Measurements from ENCODE around the gene HSD17B14.

DNA sequence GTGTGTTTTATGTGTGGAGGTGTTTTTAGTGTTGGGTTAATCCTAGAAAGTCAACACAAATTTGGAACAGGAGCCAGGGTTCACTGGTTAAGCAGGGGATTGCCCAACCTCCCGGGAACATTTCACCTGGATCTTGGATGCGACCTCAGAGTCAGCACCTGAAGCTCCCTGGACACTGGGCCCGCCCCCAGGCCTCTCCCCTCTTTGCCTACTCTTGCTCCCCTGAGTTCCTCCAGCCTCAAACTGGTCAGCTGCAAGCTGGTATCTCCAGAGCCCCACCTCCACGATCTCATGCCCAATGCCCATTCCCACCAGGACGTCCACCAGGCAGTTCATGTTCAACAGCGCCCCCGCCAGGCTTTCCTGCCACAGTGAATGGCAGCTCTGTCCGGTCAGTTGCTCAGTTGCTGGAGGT, 9.7 kb downstream of the HSD17B14 start:
- TF ChIP-seq, protein P1, sequence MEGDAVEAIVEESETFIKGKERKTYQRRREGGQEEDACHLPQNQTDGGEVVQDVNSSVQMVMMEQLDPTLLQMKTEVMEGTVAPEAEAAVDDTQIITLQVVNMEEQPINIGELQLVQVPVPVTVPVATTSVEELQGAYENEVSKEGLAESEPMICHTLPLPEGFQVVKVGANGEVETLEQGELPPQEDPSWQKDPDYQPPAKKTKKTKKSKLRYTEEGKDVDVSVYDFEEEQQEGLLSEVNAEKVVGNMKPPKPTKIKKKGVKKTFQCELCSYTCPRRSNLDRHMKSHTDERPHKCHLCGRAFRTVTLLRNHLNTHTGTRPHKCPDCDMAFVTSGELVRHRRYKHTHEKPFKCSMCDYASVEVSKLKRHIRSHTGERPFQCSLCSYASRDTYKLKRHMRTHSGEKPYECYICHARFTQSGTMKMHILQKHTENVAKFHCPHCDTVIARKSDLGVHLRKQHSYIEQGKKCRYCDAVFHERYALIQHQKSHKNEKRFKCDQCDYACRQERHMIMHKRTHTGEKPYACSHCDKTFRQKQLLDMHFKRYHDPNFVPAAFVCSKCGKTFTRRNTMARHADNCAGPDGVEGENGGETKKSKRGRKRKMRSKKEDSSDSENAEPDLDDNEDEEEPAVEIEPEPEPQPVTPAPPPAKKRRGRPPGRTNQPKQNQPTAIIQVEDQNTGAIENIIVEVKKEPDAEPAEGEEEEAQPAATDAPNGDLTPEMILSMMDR (conservative IDR thresholded peaks at IDR 0.05; ENCODE audit: low read depth in 2 of 2): peak; percentile 77 to 88
- no peak for TF ChIP-seq EZH2 (IDR thresholded peaks at IDR 0.05; ENCODE audit: low read depth, unreplicated experiment)
- TF ChIP-seq POLR2AphosphoS5 (IDR thresholded peaks at IDR 0.05; ENCODE audit: low read depth): no peak
- no peak for TF ChIP-seq STAT1 (IDR thresholded peaks at IDR 0.05; ENCODE audit: unreplicated experiment)
- TF ChIP-seq, protein P2, sequence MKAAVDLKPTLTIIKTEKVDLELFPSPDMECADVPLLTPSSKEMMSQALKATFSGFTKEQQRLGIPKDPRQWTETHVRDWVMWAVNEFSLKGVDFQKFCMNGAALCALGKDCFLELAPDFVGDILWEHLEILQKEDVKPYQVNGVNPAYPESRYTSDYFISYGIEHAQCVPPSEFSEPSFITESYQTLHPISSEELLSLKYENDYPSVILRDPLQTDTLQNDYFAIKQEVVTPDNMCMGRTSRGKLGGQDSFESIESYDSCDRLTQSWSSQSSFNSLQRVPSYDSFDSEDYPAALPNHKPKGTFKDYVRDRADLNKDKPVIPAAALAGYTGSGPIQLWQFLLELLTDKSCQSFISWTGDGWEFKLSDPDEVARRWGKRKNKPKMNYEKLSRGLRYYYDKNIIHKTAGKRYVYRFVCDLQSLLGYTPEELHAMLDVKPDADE (IDR thresholded peaks at IDR 0.05): no peak
- TF ChIP-seq EZH2phosphoT487 (IDR thresholded peaks at IDR 0.05; ENCODE audit: unreplicated experiment): no peak
- no peak for TF ChIP-seq JUNB (IDR thresholded peaks at IDR 0.05; ENCODE audit: unreplicated experiment)
- TF ChIP-seq, protein P3, sequence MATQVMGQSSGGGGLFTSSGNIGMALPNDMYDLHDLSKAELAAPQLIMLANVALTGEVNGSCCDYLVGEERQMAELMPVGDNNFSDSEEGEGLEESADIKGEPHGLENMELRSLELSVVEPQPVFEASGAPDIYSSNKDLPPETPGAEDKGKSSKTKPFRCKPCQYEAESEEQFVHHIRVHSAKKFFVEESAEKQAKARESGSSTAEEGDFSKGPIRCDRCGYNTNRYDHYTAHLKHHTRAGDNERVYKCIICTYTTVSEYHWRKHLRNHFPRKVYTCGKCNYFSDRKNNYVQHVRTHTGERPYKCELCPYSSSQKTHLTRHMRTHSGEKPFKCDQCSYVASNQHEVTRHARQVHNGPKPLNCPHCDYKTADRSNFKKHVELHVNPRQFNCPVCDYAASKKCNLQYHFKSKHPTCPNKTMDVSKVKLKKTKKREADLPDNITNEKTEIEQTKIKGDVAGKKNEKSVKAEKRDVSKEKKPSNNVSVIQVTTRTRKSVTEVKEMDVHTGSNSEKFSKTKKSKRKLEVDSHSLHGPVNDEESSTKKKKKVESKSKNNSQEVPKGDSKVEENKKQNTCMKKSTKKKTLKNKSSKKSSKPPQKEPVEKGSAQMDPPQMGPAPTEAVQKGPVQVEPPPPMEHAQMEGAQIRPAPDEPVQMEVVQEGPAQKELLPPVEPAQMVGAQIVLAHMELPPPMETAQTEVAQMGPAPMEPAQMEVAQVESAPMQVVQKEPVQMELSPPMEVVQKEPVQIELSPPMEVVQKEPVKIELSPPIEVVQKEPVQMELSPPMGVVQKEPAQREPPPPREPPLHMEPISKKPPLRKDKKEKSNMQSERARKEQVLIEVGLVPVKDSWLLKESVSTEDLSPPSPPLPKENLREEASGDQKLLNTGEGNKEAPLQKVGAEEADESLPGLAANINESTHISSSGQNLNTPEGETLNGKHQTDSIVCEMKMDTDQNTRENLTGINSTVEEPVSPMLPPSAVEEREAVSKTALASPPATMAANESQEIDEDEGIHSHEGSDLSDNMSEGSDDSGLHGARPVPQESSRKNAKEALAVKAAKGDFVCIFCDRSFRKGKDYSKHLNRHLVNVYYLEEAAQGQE (IDR thresholded peaks at IDR 0.05; ENCODE audit: unreplicated experiment): no peak
- no peak for TF ChIP-seq ZNF331 (CRISPR knock-in tag; IDR thresholded peaks at IDR 0.05; ENCODE audit: low read depth)
- TF ChIP-seq NANOG (IDR thresholded peaks at IDR 0.05; ENCODE audit: borderline replicate concordance): no peak
- TF ChIP-seq ZNF114 (CRISPR knock-in tag; IDR thresholded peaks at IDR 0.05): no peak
